ENCODE data around the gene STAT5B. TPM values are rescaled to one million over a fixed set of nuclear protein-coding genes. Genes with fewer than 3 reads are reported as not detected.

STAT5B gene
- total RNA-seq, 1 experiment from 2014 or later: 36.4 TPM

- ChIA-PET POLR2A (interaction anchor here (1.2 kb wide), 1 partner anchor 10 kb away, joined by 3 read pairs; no protein-coding TSS in a partner anchor), CTCF (interaction anchor here (0.8 to 2.6 kb wide), 6 partner anchors 8 to 240 kb away, joined by 3 to 20 read pairs (median 6); no protein-coding TSS in a partner anchor)
- H3K9me3 Mint-ChIP-seq: no peaks in the 10 kb centered on the region
- ATAC-seq: no peak
- H3K27ac Mint-ChIP-seq: peak overlapping the region; percentile 60; the same call in 1 of the 2 replicates
- H3K27me3 Mint-ChIP-seq (ENCODE audit: low read depth): peaks cover 35% of the 10 kb centered on the region
- TF ChIP-seq, protein P1, sequence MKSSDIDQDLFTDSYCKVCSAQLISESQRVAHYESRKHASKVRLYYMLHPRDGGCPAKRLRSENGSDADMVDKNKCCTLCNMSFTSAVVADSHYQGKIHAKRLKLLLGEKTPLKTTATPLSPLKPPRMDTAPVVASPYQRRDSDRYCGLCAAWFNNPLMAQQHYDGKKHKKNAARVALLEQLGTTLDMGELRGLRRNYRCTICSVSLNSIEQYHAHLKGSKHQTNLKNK (CRISPR knock-in tag; IDR thresholded peaks at IDR 0.05): no peak
- TF ChIP-seq, protein P2, sequence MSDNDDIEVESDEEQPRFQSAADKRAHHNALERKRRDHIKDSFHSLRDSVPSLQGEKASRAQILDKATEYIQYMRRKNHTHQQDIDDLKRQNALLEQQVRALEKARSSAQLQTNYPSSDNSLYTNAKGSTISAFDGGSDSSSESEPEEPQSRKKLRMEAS (CRISPR knock-in tag; IDR thresholded peaks at IDR 0.05): peak; percentile 24; the same call in 1 of the 2 replicates
- H3K4me1 Mint-ChIP-seq: peaks cover 22% of the 10 kb centered on the region
- peak overlapping the region; percentile 70 for H3K4me3 Mint-ChIP-seq
- no peaks in the 10 kb centered on the region for H3K36me3 Mint-ChIP-seq
- DNase-seq (ENCODE audit: low spot score): no peak
Observed at GRCh38 chr17:42287305-42287976, 11.2 kb upstream of the STAT5B start.

DNA sequence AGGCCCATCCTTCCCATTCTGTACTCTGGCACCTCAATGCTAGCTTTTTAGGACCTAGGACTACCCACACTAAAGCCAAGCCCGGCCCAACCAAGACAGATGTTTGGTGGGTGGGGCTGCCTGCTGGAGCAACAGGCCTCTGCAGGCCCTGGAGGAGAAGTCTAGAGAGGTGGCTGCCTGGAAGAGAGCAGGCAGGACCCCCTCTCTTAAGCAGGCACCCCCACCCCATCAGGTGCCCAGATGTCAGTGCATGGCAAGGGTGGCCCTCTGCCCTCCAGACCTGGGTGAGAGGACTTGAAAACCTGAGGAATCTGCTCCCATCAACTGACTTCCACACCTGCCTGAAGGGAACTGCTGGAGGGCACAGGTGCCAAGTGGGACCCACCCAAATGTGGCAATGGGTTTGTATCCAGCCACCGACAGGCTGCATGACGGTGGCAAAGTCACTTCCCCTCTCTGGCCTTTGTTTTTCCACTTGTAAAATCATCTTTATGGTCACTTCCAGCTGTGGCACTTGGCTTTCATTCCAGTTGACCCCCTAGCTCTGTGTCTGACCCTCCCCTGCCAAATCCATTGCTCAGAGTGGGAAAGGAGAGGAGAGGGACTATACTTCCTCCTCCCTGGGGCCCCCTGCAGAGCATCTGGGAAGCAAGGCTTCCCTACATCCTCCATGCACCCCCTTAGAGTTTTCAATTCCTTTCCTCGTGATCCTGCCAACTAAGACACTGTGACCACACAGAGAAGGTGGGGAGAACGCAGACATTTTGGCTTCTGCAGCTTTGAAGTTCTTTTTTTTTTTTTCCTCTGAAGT, 10.4 kb upstream of the STAT5B start:
- no peak for ATAC-seq

More for the DNA sequence above, 10.4 kb upstream of the STAT5B start:
- ChIA-PET POLR2A (no interaction called here), CTCF (no interaction called here)
- Mint-ChIP-seq H3K27ac (no peak overlapping the region), H3K9me3 (no peaks in the 10 kb centered on the region), H3K36me3 (no peaks in the 10 kb centered on the region), H3K4me3 (peak overlapping the region; percentile 70), H3K27me3 (ENCODE audit: low read depth) (peaks cover 35% of the 10 kb centered on the region), H3K4me1 (peaks cover 24% of the 10 kb centered on the region)
- no peak for DNase-seq (ENCODE audit: low spot score)
- TF ChIP-seq IRF2 (CRISPR knock-in tag; IDR thresholded peaks at IDR 0.05; ENCODE audit: borderline replicate concordance, low read depth): no peak
- TF ChIP-seq IRF1 (CRISPR knock-in tag; IDR thresholded peaks at IDR 0.05): no peak
- TF ChIP-seq ATF6 (CRISPR knock-in tag; IDR thresholded peaks at IDR 0.05): no peak
- no peak for TF ChIP-seq ZNF512 (CRISPR knock-in tag; IDR thresholded peaks at IDR 0.05; ENCODE audit: borderline replicate concordance)
- no peak for TF ChIP-seq KAT7 (CRISPR knock-in tag; IDR thresholded peaks at IDR 0.05; ENCODE audit: borderline replicate concordance)
- TF ChIP-seq SOX15 (CRISPR knock-in tag; IDR thresholded peaks at IDR 0.05): no peak
- no peak for TF ChIP-seq NFE2L1 (CRISPR knock-in tag; IDR thresholded peaks at IDR 0.05)
- no peak for TF ChIP-seq FOXJ3 (CRISPR knock-in tag; IDR thresholded peaks at IDR 0.05; ENCODE audit: borderline replicate concordance)
- no peak for TF ChIP-seq CBFB (CRISPR knock-in tag; IDR thresholded peaks at IDR 0.05; ENCODE audit: low read depth)
